ENCODE measurements around the gene ADSL. TPM values are rescaled to one million over a fixed set of nuclear protein-coding genes. Genes with fewer than 3 reads are reported as not detected.

ADSL gene
- total and polyA plus RNA-seq, 11 donors = 35.5 to 131 (median 52.0) TPM

- H3K4me3 ChIP-seq = no peak overlapping the region
- peaks cover 0 to 10% (median 0%) of the 10 kb centered on the region in 12 donors for H3K4me1 ChIP-seq
- intact Hi-C loops (cut with DNase I) = no loop called here
- no peaks in the 10 kb centered on the region for H3K27me3 ChIP-seq
- TF ChIP-seq CTCF (IDR thresholded peaks at IDR 0.05) (no peak), POLR2A (IDR thresholded peaks at IDR 0.05) (no peak)
- H3K9me3 ChIP-seq = no peaks in the 10 kb centered on the region
- WGBS, 4 donors = 64 to 93% (median 81%) methylated on average over 1 of the region's 1 CpG
- ATAC-seq (no peak), DNase-seq (no peak)
- peaks cover 3 to 93% (median 87%) of the 10 kb centered on the region in 9 donors for H3K36me3 ChIP-seq
- no peak overlapping the region for H3K27ac ChIP-seq
Measured at GRCh38 chr22:40364431-40364830, 18.1 kb downstream of the ADSL start.

GRCh38 chr22:40366068-40366467 is 19.8 kb downstream of the ADSL start:
- intact Hi-C loops (cut with DNase I) = no loop called here
- ATAC-seq (no peak), DNase-seq (no peak)
- H3K27me3 ChIP-seq = no peaks in the 10 kb centered on the region
- no peak overlapping the region for H3K27ac ChIP-seq
- H3K4me1 ChIP-seq = peaks cover 0 to 12% (median 3%) of the 10 kb centered on the region in 12 donors
- no peaks in the 10 kb centered on the region for H3K9me3 ChIP-seq
- no peak for TF ChIP-seq POLR2A (IDR thresholded peaks at IDR 0.05)
- no peak for TF ChIP-seq CTCF (IDR thresholded peaks at IDR 0.05)
- H3K4me3 ChIP-seq = no peak overlapping the region
- WGBS, 4 donors = 92 to 98% (median 96%) methylated on average over 2 of the region's 2 CpGs
- peaks cover under 1 to 77% (median 70%) of the 10 kb centered on the region in 9 donors for H3K36me3 ChIP-seq

- Histone ChIP-seq H3K4me1 (peaks cover 0 to 20% (median 8%) of the 10 kb centered on the region in 12 donors), H3K9me3 (no peaks in the 10 kb centered on the region), H3K36me3 (peaks cover 0 to 64% (median 57%) of the 10 kb centered on the region in 9 donors), H3K4me3 (no peak overlapping the region), H3K27ac (no peak overlapping the region), H3K27me3 (no peaks in the 10 kb centered on the region)
- ATAC-seq (no peak), DNase-seq (no peak)
- WGBS, 4 donors = 74 to 80% (median 78%) methylated on average over 6 of the region's 6 CpGs
- TF ChIP-seq CTCF (IDR thresholded peaks at IDR 0.05) (no peak), POLR2A (IDR thresholded peaks at IDR 0.05) (no peak)
- intact Hi-C loops (cut with DNase I) = no loop called here
Measured at GRCh38 chr22:40367342-40367741, 21.0 kb downstream of the ADSL start.

- intact Hi-C loops (cut with DNase I) = no loop called here
- DNase-seq (no peak), ATAC-seq (no peak)
- Histone ChIP-seq H3K4me3 (no peak overlapping the region), H3K27me3 (no peaks in the 10 kb centered on the region), H3K9me3 (no peaks in the 10 kb centered on the region), H3K4me1 (peaks cover 0 to 26% (median 10%) of the 10 kb centered on the region in 12 donors), H3K36me3 (peaks cover 0 to 59% (median 51%) of the 10 kb centered on the region in 9 donors), H3K27ac (peak overlapping the region in 1 of 12 donors; percentile 4)
- 50 to 59% (median 53%) methylated on average over 5 to 6 of the region's 6 CpGs for WGBS, 4 donors
- no peak for TF ChIP-seq POLR2A (IDR thresholded peaks at IDR 0.05)
- no peak for TF ChIP-seq CTCF (IDR thresholded peaks at IDR 0.05)
Measured at GRCh38 chr22:40368016-40368415, 21.7 kb downstream of the ADSL start.
